NCI-H128 (cell line): Measurements from ENCODE around the gene DYRK4.
A peak's percentile ranks its signal among the peaks of the same experiment; 100 is the strongest.
"Not testable (repeated sequence)": the region's sequence is repeated elsewhere in the genome, so short reads cannot be mapped to it uniquely, and the experiment has no call there.

Source experiments
- DNase-seq: peaks from one replicate; lab custom pipeline; 2025; ENCODE audit not compliant: unreplicated experiment; lab: John Stamatoyannopoulos, UW

DYRK4 gene

GRCh38 chr12:4562034-4562657, at the start of gene DYRK4:
TSS of gene DYRK4 (plus strand) at chr12:4562208. CDS start at chr12:4562246, 38 bp downstream.
- DNase-seq, result peak; percentile 76

GRCh38 chr12:4518106-4518728, 43.8 kb upstream of the DYRK4 start:
- no peak for DNase-seq

GRCh38 chr12:4523443-4523842, 38.6 kb upstream of the DYRK4 start:
- not testable (repeated sequence) for DNase-seq

GRCh38 chr12:4526923-4527546, 35.0 kb upstream of the DYRK4 start:
- DNase-seq, result no peak

- DNase-seq, result no peak
These were observed 31.8 kb upstream of the DYRK4 start for GRCh38 chr12:4530160-4530559.

- no peak for DNase-seq
These were observed 30.9 kb upstream of the DYRK4 start for GRCh38 chr12:4530982-4531586.

- DNase-seq, result no peak
These were observed 26.9 kb upstream of the DYRK4 start for GRCh38 chr12:4535092-4535491.

GRCh38 chr12:4535871-4536270, 26.1 kb upstream of the DYRK4 start:
- no peak for DNase-seq

- DNase-seq, result peak; percentile 98
These were observed 23.5 kb upstream of the DYRK4 start, which contains the start of gene RAD51AP1 for GRCh38 chr12:4538207-4539160. TSS of gene RAD51AP1 (plus strand) at chr12:4538890. CDS start at chr12:4538940, 50 bp downstream.

GRCh38 chr12:4539167-4539870, 22.7 kb upstream of the DYRK4 start:
- DNase-seq, result no peak

- DNase-seq, result no peak
These were observed 21.8 kb upstream of the DYRK4 start for GRCh38 chr12:4540170-4540569.

GRCh38 chr12:4540638-4541037, 21.4 kb upstream of the DYRK4 start:
- DNase-seq, result no peak

GRCh38 chr12:4545195-4545594, 16.8 kb upstream of the DYRK4 start:
- no peak for DNase-seq

- DNase-seq, result no peak
These were observed 9.8 kb upstream of the DYRK4 start for GRCh38 chr12:4552191-4552590.

- DNase-seq, result no peak
These were observed 8.1 kb upstream of the DYRK4 start for GRCh38 chr12:4553943-4554342.

- DNase-seq, result no peak
These were observed 6.2 kb upstream of the DYRK4 start for GRCh38 chr12:4555804-4556203.

- DNase-seq, result no peak
These were observed 5.1 kb upstream of the DYRK4 start for GRCh38 chr12:4556735-4557530.

GRCh38 chr12:4557586-4557985, 4.4 kb upstream of the DYRK4 start:
- no peak for DNase-seq

GRCh38 chr12:4558171-4558570, 3.8 kb upstream of the DYRK4 start:
- no peak for DNase-seq
